GM23338 (cell line): ENCODE data around the gene HDAC9. TPM values are rescaled to one million over a fixed set of nuclear protein-coding genes. Genes with fewer than 3 reads are reported as not detected.

ENCODE experiments used
- ATAC-seq: fragments of 200-7000 bp; cut with Tn5 transposase; 3 replicates; pipeline ENCODE4 v1.9.1; 2020
- DNase-seq: peaks from one replicate; pipeline ENCODE4 v3.0.0-alpha.2; 2015; ENCODE audit warnings: low spot score
- H2AFZ ChIP-seq: fragments of 200-600 bp; sonication (generic); 2 replicates; pipeline ENCODE4 v1.8.0; 2016; ENCODE audit warnings: antibody characterized with exemption, mild to moderate bottlenecking, moderate library complexity
- H3F3A ChIP-seq: fragments of 200-600 bp; sonication (generic); replicated peaks from 2 replicates; pipeline ENCODE4 v1.8.0; 2017; ENCODE audit warnings: antibody characterized with exemption, mixed run types, low read depth
- H3K27ac ChIP-seq: fragments of 200-600 bp; sonication (generic); 2 replicates; pipeline ENCODE4 v1.6.1; 2016; ENCODE audit warnings: low read depth
- H3K27me3 ChIP-seq: fragments of 200-600 bp; sonication (generic); 2 replicates; pipeline ENCODE4 v1.8.0; 2016; ENCODE audit warnings: mild to moderate bottlenecking, mixed run types, moderate library complexity; ENCODE audit not compliant: insufficient read depth
- H3K36me3 ChIP-seq: fragments of 200-600 bp; sonication (generic); 2 replicates; pipeline ENCODE4 v1.8.0; 2016; ENCODE audit warnings: mild to moderate bottlenecking; ENCODE audit not compliant: insufficient read depth
- H3K4me1 ChIP-seq: fragments of 200-600 bp; sonication (generic); 2 replicates; pipeline ENCODE4 v1.8.0; 2016; ENCODE audit warnings: mild to moderate bottlenecking, moderate library complexity; ENCODE audit not compliant: insufficient read depth
- H3K4me2 ChIP-seq: fragments of 200-600 bp; sonication (generic); 2 replicates; pipeline ENCODE4 v1.7.1; 2017; ENCODE audit warnings: mixed run types
- H3K4me3 ChIP-seq: fragments of 200-600 bp; sonication (generic); 2 replicates; pipeline ENCODE4 v1.6.1; 2016; ENCODE audit warnings: mixed run types
- H3K79me2 ChIP-seq: fragments of 200-600 bp; sonication (generic); replicated peaks from 2 replicates; pipeline ENCODE4 v1.8.0; 2017; ENCODE audit warnings: mild to moderate bottlenecking; ENCODE audit not compliant: insufficient read depth
- H3K9me2 ChIP-seq: fragments of 200-600 bp; sonication (generic); 2 replicates; pipeline ENCODE4 v1.8.0; 2017; ENCODE audit not compliant: insufficient read depth
- H4K20me1 ChIP-seq: fragments of 200-600 bp; sonication (generic); replicated peaks from 2 replicates; pipeline ENCODE4 v1.8.0; 2017; ENCODE audit warnings: mild to moderate bottlenecking; ENCODE audit not compliant: insufficient read depth
- H3K27ac Mint-ChIP-seq: 2 replicates; pipeline ENCODE4 v1.8.0; 2020; ENCODE audit warnings: inconsistent platforms, mild to moderate bottlenecking, moderate library complexity, mixed read lengths
- H3K27me3 Mint-ChIP-seq: 3 replicates; pipeline ENCODE4 v1.8.0; 2022; ENCODE audit warnings: low read depth, mild to moderate bottlenecking, moderate library complexity, mixed read lengths, inconsistent platforms; ENCODE audit not compliant: insufficient read depth, poor library complexity
- H3K36me3 Mint-ChIP-seq: 3 replicates; pipeline ENCODE4 v1.8.0; 2021; ENCODE audit warnings: low read depth, mild to moderate bottlenecking, inconsistent platforms, moderate library complexity, mixed read lengths
- H3K4me1 Mint-ChIP-seq: 3 replicates; pipeline ENCODE4 v1.8.0; 2020; ENCODE audit warnings: mild to moderate bottlenecking, inconsistent platforms, mixed read lengths
- H3K4me3 Mint-ChIP-seq: 3 replicates; pipeline ENCODE4 v1.8.0; 2021; ENCODE audit warnings: moderate library complexity, mild to moderate bottlenecking, inconsistent platforms, mixed read lengths
- H3K9me3 Mint-ChIP-seq: 3 replicates; pipeline ENCODE4 v1.8.0; 2020; ENCODE audit warnings: moderate library complexity, mild to moderate bottlenecking, inconsistent platforms, mixed read lengths
- CREB1 ChIP-seq: fragments of 250-450 bp; sonication (Bioruptor Pico); IDR thresholded peaks from 2 replicates; pipeline ENCODE4 v1.5.0; 2020; ENCODE audit warnings: low read depth, mild to moderate bottlenecking, moderate library complexity
- EZH2 ChIP-seq: fragments of 200-600 bp; sonication (generic); IDR thresholded peaks from one replicate; pipeline ENCODE4 v1.8.0; 2017; ENCODE audit warnings: antibody characterized with exemption, mild to moderate bottlenecking, low read depth; ENCODE audit not compliant: unreplicated experiment
- EZH2phosphoT487 ChIP-seq: fragments of 200-600 bp; sonication (generic); IDR thresholded peaks from one replicate; pipeline ENCODE4 v1.8.1; 2018; ENCODE audit warnings: antibody characterized with exemption; ENCODE audit not compliant: unreplicated experiment
- NANOG ChIP-seq: IDR thresholded peaks from 2 replicates; pipeline ENCODE4 v1.6.1; 2016; ENCODE audit warnings: antibody characterized with exemption, borderline replicate concordance
- polyA plus RNA-seq: library from polyadenylated mRNA; unstranded; fragments of >200 nt; fragmentation: Nextera tagmentation; extraction: Ambion mirVana; gene quantifications from 2 replicates; pipeline ENCODE4 v1.2.1, GENCODE V29; 2016
- total RNA-seq: library from RNA; depleted of rRNA; stranded (reverse); fragments of >200 nt; shearing (Covaris generic); gene quantifications from 2 replicates; pipeline ENCODE4 v1.2.3, GENCODE V29; 2014
- TF ChIP-seq, protein P1 (sequence below): IDR thresholded peaks from one replicate; pipeline ENCODE4 v1.6.1; 2018; ENCODE audit warnings: antibody characterized with exemption; ENCODE audit not compliant: unreplicated experiment
- TF ChIP-seq, protein P2 (sequence below): fragments of 250-450 bp; sonication (Bioruptor Pico); IDR thresholded peaks from 2 replicates; pipeline ENCODE4 v1.5.0; 2020; ENCODE audit warnings: mild to moderate bottlenecking, moderate library complexity

The HDAC9 gene
- total and polyA plus RNA-seq, 2 experiments from 2014 or later, result 8.3 to 18.5 TPM

DNA sequence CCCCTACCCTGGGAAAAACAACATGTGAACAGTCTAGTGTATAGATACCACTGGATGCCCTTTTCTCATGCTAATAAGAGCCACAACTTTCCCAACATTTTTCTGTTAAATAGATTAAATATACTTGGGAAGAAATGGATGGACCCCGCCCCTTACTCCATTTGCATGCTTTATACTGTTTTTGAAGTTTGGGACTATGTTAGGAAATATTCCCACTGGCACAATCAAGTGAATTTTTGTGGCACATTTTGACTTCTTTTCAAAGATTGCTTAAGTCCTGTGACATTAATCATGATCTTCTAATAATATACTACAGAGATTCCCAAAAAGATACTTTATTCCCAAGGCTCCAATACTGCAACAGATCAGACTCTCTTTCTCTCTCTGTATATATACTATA is 405.3 kb downstream of the HDAC9 start:
- H3K4me3 ChIP-seq, result no peak overlapping the region
- ATAC-seq (no peak), DNase-seq (no peak)
- no peaks in the 10 kb centered on the region for H3K36me3 Mint-ChIP-seq
- 0 out of 2 replicates have a peak, but pooled peaks cover 5% of the 10 kb centered on the region for H3K4me1 ChIP-seq
- no peaks in the 10 kb centered on the region for H3K9me3 Mint-ChIP-seq
- peaks cover 5% of the 10 kb centered on the region; the same call in 2 of the 3 replicates for H3K4me1 Mint-ChIP-seq
- no peaks in the 10 kb centered on the region for H4K20me1 ChIP-seq
- no peaks in the 10 kb centered on the region for H3F3A ChIP-seq
- H3K27ac ChIP-seq, result no peak overlapping the region
- no peak overlapping the region for H2AFZ ChIP-seq
- H3K9me2 ChIP-seq, result no peaks in the 10 kb centered on the region
- H3K27ac Mint-ChIP-seq, result no peak overlapping the region
- H3K36me3 ChIP-seq, result no peaks in the 10 kb centered on the region
- H3K4me3 Mint-ChIP-seq, result no peak overlapping the region
- TF ChIP-seq EZH2 (no peak), NANOG (no peak), EZH2phosphoT487 (no peak), CREB1 (CRISPR knock-in tag) (no peak)
- TF ChIP-seq, protein P1, sequence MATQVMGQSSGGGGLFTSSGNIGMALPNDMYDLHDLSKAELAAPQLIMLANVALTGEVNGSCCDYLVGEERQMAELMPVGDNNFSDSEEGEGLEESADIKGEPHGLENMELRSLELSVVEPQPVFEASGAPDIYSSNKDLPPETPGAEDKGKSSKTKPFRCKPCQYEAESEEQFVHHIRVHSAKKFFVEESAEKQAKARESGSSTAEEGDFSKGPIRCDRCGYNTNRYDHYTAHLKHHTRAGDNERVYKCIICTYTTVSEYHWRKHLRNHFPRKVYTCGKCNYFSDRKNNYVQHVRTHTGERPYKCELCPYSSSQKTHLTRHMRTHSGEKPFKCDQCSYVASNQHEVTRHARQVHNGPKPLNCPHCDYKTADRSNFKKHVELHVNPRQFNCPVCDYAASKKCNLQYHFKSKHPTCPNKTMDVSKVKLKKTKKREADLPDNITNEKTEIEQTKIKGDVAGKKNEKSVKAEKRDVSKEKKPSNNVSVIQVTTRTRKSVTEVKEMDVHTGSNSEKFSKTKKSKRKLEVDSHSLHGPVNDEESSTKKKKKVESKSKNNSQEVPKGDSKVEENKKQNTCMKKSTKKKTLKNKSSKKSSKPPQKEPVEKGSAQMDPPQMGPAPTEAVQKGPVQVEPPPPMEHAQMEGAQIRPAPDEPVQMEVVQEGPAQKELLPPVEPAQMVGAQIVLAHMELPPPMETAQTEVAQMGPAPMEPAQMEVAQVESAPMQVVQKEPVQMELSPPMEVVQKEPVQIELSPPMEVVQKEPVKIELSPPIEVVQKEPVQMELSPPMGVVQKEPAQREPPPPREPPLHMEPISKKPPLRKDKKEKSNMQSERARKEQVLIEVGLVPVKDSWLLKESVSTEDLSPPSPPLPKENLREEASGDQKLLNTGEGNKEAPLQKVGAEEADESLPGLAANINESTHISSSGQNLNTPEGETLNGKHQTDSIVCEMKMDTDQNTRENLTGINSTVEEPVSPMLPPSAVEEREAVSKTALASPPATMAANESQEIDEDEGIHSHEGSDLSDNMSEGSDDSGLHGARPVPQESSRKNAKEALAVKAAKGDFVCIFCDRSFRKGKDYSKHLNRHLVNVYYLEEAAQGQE, result no peak
- TF ChIP-seq, protein P2, sequence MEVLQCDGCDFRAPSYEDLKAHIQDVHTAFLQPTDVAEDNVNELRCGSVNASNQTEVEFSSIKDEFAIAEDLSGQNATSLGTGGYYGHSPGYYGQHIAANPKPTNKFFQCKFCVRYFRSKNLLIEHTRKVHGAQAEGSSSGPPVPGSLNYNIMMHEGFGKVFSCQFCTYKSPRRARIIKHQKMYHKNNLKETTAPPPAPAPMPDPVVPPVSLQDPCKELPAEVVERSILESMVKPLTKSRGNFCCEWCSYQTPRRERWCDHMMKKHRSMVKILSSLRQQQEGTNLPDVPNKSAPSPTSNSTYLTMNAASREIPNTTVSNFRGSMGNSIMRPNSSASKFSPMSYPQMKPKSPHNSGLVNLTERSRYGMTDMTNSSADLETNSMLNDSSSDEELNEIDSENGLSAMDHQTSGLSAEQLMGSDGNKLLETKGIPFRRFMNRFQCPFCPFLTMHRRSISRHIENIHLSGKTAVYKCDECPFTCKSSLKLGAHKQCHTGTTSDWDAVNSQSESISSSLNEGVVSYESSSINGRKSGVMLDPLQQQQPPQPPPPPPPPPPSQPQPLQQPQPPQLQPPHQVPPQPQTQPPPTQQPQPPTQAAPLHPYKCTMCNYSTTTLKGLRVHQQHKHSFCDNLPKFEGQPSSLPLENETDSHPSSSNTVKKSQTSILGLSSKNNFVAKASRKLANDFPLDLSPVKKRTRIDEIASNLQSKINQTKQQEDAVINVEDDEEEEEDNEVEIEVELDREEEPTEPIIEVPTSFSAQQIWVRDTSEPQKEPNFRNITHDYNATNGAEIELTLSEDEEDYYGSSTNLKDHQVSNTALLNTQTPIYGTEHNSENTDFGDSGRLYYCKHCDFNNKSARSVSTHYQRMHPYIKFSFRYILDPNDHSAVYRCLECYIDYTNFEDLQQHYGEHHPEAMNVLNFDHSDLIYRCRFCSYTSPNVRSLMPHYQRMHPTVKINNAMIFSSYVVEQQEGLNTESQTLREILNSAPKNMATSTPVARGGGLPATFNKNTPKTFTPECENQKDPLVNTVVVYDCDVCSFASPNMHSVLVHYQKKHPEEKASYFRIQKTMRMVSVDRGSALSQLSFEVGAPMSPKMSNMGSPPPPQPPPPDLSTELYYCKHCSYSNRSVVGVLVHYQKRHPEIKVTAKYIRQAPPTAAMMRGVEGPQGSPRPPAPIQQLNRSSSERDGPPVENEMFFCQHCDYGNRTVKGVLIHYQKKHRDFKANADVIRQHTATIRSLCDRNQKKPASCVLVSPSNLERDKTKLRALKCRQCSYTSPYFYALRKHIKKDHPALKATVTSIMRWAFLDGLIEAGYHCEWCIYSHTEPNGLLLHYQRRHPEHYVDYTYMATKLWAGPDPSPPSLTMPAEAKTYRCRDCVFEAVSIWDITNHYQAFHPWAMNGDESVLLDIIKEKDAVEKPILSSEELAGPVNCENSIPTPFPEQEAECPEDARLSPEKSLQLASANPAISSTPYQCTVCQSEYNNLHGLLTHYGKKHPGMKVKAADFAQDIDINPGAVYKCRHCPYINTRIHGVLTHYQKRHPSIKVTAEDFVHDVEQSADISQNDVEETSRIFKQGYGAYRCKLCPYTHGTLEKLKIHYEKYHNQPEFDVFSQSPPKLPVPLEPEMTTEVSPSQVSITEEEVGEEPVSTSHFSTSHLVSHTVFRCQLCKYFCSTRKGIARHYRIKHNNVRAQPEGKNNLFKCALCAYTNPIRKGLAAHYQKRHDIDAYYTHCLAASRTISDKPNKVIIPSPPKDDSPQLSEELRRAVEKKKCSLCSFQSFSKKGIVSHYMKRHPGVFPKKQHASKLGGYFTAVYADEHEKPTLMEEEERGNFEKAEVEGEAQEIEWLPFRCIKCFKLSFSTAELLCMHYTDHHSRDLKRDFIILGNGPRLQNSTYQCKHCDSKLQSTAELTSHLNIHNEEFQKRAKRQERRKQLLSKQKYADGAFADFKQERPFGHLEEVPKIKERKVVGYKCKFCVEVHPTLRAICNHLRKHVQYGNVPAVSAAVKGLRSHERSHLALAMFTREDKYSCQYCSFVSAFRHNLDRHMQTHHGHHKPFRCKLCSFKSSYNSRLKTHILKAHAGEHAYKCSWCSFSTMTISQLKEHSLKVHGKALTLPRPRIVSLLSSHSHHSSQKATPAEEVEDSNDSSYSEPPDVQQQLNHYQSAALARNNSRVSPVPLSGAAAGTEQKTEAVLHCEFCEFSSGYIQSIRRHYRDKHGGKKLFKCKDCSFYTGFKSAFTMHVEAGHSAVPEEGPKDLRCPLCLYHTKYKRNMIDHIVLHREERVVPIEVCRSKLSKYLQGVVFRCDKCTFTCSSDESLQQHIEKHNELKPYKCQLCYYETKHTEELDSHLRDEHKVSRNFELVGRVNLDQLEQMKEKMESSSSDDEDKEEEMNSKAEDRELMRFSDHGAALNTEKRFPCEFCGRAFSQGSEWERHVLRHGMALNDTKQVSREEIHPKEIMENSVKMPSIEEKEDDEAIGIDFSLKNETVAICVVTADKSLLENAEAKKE (CRISPR knock-in tag), result no peak
- H3K27me3 Mint-ChIP-seq, result no peaks in the 10 kb centered on the region
- no peaks in the 10 kb centered on the region for H3K79me2 ChIP-seq
- H3K27me3 ChIP-seq, result no peaks in the 10 kb centered on the region
- H3K4me2 ChIP-seq, result no peak overlapping the region
